Calu3 (cell line): ENCODE results near the gene EGFR. TPM values are rescaled to one million over a fixed set of nuclear protein-coding genes. Genes with fewer than 3 reads are reported as not detected.

Experiments used
- BruUV-seq: library from RNA; stranded (reverse); fragments of 400-500 nt; replicated peaks from 2 replicates; lab custom pipeline; 2021; lab: Mats Ljungman, UMichigan
- CTCF ChIA-PET: fragments of 300-600 bp; sonication (Branson Sonifier 250); formaldehyde crosslinking; loops from one replicate; lab custom pipeline; 2022; ENCODE audit warnings: antibody characterized with exemption; lab: Charles Lee
- DNase-seq: peaks from one replicate; pipeline ENCODE4 v3.0.0; 2022
- H3K27ac Mint-ChIP-seq: one replicate; pipeline ENCODE4 v1.8.0; 2022; ENCODE audit warnings: mixed read lengths; ENCODE audit not compliant: unreplicated experiment
- H3K27me3 Mint-ChIP-seq: one replicate; pipeline ENCODE4 v1.8.0; 2022; ENCODE audit warnings: mixed read lengths; ENCODE audit not compliant: unreplicated experiment
- H3K36me3 Mint-ChIP-seq: one replicate; pipeline ENCODE4 v1.8.0; 2022; ENCODE audit warnings: mild to moderate bottlenecking, moderate library complexity, mixed read lengths; ENCODE audit not compliant: insufficient read depth, unreplicated experiment
- H3K4me1 Mint-ChIP-seq: one replicate; pipeline ENCODE4 v1.8.0; 2022; ENCODE audit warnings: mild to moderate bottlenecking, low read depth, mixed read lengths; ENCODE audit not compliant: unreplicated experiment
- H3K4me3 Mint-ChIP-seq: one replicate; pipeline ENCODE4 v1.8.0; 2022; ENCODE audit warnings: mild to moderate bottlenecking, low read depth, moderate library complexity, mixed read lengths; ENCODE audit not compliant: unreplicated experiment
- H3K9me3 Mint-ChIP-seq: one replicate; pipeline ENCODE4 v1.8.0; 2022; ENCODE audit warnings: low read depth, mixed read lengths; ENCODE audit not compliant: unreplicated experiment
- intact Hi-C: fragments of 100-400 bp; cut with micrococcal nuclease; formaldehyde crosslinking; loops from one replicate; pipeline ENCODE4 v1.10.0; 2022; ENCODE audit not compliant: unreplicated experiment
- total RNA-seq: library from RNA; stranded (reverse); gene quantifications from 2 replicates; pipeline ENCODE4 v1.2.3, GENCODE V29; 2022
- TF ChIP-seq, protein P1 (sequence below): fragments of 200-600 bp; IDR thresholded peaks from one replicate; pipeline ENCODE4 v1.8.0; 2022; ENCODE audit warnings: antibody characterized with exemption; ENCODE audit not compliant: unreplicated experiment

Gene EGFR
- total RNA-seq, 1 experiment from 2014 or later: 87.4 TPM

DNA sequence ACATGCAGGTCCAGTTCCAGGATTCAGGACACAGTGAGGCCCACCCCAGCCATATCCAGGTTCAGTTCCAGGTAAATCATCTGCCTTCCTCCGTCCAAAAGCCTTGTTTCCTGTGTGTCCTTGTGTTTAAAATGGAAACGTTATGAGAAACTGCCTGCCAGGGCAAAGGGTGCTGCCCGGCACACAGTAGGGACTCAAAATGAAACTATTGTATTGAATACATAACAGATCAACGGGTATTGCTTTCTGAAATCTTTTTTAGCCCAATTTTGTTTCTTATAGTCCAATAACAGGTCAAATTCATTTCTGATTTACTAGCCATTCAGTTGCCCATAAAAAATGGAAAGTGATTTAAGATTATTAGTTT lies 115.5 kb downstream of the EGFR start:
- no TSS peak for BruUV-seq
- H3K4me1 Mint-ChIP-seq: peaks cover 68% of the 10 kb centered on the region
- intact Hi-C loops: loop anchor here (5.0 kb wide), 5 partner anchors 102 to 362 kb away; no protein-coding TSS in a partner anchor
- DNase-seq: no peak
- H3K4me3 Mint-ChIP-seq: peak overlapping the region; percentile 39
- no peaks in the 10 kb centered on the region for H3K27me3 Mint-ChIP-seq
- TF ChIP-seq, protein P1, sequence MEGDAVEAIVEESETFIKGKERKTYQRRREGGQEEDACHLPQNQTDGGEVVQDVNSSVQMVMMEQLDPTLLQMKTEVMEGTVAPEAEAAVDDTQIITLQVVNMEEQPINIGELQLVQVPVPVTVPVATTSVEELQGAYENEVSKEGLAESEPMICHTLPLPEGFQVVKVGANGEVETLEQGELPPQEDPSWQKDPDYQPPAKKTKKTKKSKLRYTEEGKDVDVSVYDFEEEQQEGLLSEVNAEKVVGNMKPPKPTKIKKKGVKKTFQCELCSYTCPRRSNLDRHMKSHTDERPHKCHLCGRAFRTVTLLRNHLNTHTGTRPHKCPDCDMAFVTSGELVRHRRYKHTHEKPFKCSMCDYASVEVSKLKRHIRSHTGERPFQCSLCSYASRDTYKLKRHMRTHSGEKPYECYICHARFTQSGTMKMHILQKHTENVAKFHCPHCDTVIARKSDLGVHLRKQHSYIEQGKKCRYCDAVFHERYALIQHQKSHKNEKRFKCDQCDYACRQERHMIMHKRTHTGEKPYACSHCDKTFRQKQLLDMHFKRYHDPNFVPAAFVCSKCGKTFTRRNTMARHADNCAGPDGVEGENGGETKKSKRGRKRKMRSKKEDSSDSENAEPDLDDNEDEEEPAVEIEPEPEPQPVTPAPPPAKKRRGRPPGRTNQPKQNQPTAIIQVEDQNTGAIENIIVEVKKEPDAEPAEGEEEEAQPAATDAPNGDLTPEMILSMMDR: no peak
- CTCF ChIA-PET: interaction anchor here (0.6 kb wide), 1 partner anchor 60 kb away, joined by 3 read pairs; no protein-coding TSS in a partner anchor
- no peaks in the 10 kb centered on the region for H3K9me3 Mint-ChIP-seq
- peaks cover 34% of the 10 kb centered on the region for H3K36me3 Mint-ChIP-seq
- H3K27ac Mint-ChIP-seq: peak overlapping the region; percentile 95

DNA sequence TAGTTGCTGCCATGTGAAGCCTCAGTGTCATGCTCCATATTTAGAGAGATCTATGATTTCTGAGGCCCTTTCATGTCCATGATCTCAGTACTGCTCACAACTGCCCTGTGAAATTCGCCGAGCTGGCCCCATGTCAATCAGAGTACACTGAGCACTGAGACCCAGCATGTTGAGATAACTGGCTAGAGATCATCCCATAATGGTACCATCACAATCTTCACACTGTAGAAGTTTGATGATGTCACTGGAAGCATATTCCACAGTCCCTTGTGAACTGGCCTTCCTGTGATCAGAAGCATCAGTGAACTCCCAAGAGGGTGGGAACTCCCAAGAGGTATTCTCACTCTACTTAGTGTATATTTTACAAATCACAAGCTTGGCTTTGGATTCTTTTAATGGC lies 116.0 kb downstream of the EGFR start:
- no TSS peak for BruUV-seq
- Mint-ChIP-seq H3K9me3 (no peaks in the 10 kb centered on the region), H3K27me3 (no peaks in the 10 kb centered on the region), H3K4me1 (peaks cover 63% of the 10 kb centered on the region), H3K4me3 (no peak overlapping the region), H3K36me3 (peaks cover 31% of the 10 kb centered on the region), H3K27ac (peak overlapping the region; percentile 95)
- CTCF ChIA-PET: interaction anchor here (0.6 kb wide), 1 partner anchor 60 kb away, joined by 3 read pairs; no protein-coding TSS in a partner anchor
- DNase-seq: no peak
- intact Hi-C loops: loop anchor here (5.0 kb wide), 5 partner anchors 102 to 362 kb away; no protein-coding TSS in a partner anchor
- TF ChIP-seq, protein P1: no peak

DNA sequence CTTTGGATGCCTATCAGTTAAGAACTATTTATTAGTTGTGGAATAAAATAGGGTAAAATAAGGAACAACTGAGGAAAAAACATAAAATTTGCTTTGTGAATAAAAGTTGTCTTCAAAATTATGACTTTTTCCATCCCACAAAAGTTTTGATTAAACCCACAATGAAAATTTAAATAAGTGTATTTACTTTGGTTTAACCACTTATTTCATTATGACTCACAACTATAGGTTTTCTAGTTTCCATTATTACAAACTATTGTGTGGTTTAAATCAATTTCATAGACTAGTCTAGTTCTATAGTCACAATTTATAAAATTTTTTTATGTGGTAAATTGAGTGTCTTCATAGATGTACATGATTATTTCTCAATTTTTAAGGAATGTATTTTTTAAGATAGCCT lies 116.6 kb downstream of the EGFR start:
- no peaks in the 10 kb centered on the region for H3K27me3 Mint-ChIP-seq

DNA sequence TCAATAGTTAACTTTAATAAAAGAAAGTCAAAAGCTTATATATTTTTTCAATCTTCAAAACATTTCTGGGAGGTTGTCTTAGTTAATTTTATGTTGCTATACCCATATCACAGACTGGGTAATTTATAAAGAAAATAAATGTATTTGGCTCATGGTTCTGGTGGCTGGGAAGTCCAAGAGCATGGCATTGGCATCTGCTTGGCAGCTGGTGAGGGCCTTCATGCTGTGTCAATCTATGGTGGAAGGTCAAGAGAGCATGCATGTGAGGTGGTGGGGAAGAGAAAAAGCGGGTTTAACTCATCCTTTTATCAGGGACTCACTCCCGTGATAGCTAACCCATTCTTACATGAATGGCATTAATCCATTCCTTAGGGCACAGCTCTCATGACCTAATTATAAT lies 119.8 kb downstream of the EGFR start:
- BruUV-seq: no TSS peak
- no peak overlapping the region for H3K4me3 Mint-ChIP-seq
- DNase-seq: no peak
- no peak overlapping the region for H3K27ac Mint-ChIP-seq
- H3K4me1 Mint-ChIP-seq: peaks cover 51% of the 10 kb centered on the region
- no peaks in the 10 kb centered on the region for H3K9me3 Mint-ChIP-seq
- intact Hi-C loops: no loop called here
- TF ChIP-seq, protein P1: no peak
- no peaks in the 10 kb centered on the region for H3K27me3 Mint-ChIP-seq
- H3K36me3 Mint-ChIP-seq: peaks cover 27% of the 10 kb centered on the region
- CTCF ChIA-PET: no interaction called here

More for the DNA sequence above, 116.6 kb downstream of the EGFR start:
- Mint-ChIP-seq H3K4me1 (peaks cover 61% of the 10 kb centered on the region), H3K27ac (no peak overlapping the region), H3K9me3 (no peaks in the 10 kb centered on the region), H3K36me3 (peaks cover 28% of the 10 kb centered on the region), H3K4me3 (no peak overlapping the region)
- DNase-seq: no peak
- no TSS peak for BruUV-seq
- intact Hi-C loops: no loop called here
- CTCF ChIA-PET: no interaction called here
- TF ChIP-seq, protein P1: no peak
